GM19397 (cell line): ENCODE data around the gene SASS6.
"Not testable (repeated sequence)": the region's sequence is repeated elsewhere in the genome, so short reads cannot be mapped to it uniquely, and the experiment has no call there.

ENCODE experiments used
- ATAC-seq: cut with Tn5 transposase; IDR thresholded peaks from one replicate; pipeline ENCODE4 v1.9.1; 2021; ENCODE audit warnings: mild to moderate bottlenecking, moderate library complexity; ENCODE audit not compliant: unreplicated experiment

SASS6 gene

DNA sequence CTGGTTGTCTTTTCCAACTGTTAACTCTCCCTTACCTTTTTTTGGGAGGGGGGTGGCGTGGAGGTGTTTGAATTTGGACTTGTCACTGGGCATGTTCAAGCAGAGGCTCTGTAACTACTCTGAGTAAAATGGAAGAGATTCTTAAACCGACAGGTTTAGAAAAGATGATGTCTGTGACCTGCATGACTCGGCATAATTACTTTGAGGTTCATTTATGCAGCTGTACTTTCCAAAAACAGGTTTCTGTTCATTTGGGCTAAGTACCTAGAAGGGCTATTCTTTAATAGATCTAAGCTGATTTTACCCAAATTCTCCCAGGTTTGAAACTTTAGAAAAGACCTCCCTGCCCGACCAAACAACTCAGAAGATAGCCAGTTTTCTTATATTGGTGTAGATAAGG, 82.6 kb downstream of the SASS6 start:
- no peak for ATAC-seq

DNA sequence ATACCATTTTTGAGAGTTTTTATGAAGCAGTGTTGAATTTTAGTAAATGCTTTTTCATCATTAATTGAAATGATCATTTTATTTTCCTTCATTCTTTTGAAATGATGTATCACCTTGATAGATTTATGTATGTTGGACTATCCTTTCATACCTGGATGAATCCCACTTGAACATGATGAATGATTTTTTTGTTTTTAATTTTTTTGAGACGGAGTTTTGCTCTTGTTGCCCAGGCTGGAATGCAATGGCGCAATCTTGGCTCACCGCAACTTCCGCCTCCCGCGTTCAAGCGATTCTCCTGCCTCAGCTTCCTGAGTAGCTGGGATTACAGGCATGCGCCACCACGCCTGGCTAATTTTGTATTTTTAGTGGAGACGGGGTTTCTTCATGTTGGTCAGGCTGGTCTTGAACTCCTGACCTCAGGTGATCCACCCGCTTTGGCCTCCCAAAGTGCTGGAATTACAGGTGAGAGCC, 85.5 kb downstream of the SASS6 start:
- not testable (repeated sequence) for ATAC-seq

DNA sequence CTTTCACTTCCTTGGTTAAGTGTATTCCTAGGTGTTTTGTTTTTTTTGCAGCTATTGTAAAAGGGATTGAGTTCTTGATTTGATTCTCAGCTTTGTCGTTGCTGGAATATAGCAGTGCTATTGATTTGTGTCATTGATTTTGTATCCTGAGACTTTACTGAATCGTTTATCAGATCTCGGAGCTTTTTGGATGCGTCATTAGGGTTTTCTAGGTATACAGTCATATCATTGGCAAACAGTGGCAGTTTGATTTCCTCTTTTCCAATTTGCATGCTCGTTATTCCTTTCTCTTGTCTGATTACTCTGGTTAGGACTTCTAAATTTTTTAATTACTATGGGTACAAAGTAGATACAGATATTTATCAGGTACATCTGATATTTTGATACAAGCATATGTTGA, 87.5 kb downstream of the SASS6 start:
- no peak for ATAC-seq

DNA sequence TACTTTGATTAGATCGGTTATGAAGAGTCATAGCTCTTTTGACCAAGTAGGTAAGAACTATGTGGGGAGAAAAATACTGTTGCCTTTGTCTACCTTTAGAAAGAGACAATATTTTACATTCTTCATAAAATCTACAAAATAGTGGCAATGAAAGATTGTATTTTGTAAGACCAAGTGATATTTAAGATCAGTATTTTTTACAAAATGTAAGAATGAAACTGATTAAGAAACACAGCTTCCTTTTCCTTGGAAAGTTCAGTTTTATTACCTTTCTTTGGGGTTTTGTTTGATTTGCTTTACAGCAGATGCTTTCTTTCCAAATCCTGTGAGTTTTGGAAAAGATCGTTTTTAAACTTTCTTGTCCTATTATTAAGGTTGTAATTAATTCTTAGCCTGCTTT, 93.1 kb downstream of the SASS6 start:
- ATAC-seq, result no peak

DNA sequence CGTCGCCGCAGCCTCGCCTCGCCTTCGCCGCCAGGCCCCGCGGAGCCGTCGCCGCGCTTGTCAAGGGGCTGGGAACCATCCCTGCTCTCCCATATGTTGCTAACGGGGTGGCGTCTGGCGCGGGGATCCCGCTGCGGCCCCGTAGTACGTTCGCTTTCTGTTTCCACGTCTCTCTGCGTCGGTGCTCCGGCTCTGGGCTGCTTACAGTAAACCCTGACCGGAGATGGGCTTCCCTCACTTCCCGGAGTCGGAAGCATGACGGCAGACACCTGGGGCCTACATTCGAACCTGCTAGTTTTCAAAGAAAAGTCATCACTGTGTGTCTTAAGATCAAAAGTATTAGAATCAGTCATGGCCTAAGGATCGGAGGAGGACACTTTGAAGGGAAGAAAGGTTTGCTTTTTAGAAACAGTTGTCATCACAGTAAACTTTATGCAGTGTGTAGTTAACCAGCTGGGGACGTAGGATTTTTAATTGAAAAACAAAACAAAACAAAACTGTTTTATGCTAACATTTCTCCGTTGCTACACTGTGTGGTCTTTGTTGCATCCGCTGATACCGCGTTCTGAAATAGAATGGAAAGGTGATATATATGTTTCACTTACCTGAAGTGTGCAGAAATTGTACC, 94.0 kb downstream of the SASS6 start:
- peak; percentile 47 for ATAC-seq

DNA sequence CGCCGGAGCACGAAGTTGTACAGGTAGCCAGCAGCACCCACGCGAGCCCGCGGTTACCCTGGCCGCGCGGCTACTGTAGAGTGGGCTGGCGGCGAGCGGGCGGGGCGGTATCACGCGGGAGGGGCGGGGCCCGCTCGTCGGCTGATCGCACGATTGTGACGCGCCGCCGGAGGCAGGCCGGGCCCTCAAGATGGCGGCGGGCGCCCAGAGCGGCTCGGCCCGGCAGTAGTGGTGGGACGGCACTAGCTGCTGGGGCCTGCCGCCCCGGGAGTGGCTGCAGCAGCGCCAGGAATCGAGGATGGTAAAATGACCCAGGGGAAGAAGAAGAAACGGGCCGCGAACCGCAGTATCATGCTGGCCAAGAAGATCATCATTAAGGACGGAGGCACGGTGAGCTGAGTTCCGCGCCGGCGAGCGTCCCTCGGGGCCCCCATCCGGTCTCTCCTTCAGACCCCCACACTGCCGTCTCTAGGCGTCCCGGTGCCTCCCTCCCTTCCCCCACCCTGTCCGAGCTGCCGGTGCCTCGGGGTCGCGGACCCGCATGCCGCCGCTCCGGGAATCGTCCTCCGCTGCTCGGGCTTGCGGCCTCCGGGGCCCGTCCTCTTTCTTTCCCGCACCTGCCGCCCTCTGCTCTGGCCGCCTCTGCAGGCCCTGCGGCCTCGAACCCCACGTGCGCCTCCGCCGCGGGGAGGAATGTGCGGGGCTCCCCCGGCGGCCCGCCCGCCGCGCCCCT, 94.6 kb downstream of the SASS6 start:
- ATAC-seq, result peak; percentile 94

DNA sequence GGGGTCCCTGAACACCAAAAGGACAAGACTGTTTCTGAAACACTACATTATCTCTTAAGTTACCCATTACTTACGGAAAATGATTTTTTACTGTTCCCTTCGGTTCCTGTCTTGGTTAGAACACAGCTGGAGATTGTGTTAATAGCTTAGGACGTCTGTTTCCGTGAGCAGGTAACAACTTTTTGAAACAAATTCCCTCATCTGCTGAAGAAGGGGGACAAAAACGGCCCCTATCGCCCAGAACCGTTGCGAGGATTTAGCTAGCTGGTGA, 95.1 kb downstream of the SASS6 start:
- ATAC-seq, result no peak

DNA sequence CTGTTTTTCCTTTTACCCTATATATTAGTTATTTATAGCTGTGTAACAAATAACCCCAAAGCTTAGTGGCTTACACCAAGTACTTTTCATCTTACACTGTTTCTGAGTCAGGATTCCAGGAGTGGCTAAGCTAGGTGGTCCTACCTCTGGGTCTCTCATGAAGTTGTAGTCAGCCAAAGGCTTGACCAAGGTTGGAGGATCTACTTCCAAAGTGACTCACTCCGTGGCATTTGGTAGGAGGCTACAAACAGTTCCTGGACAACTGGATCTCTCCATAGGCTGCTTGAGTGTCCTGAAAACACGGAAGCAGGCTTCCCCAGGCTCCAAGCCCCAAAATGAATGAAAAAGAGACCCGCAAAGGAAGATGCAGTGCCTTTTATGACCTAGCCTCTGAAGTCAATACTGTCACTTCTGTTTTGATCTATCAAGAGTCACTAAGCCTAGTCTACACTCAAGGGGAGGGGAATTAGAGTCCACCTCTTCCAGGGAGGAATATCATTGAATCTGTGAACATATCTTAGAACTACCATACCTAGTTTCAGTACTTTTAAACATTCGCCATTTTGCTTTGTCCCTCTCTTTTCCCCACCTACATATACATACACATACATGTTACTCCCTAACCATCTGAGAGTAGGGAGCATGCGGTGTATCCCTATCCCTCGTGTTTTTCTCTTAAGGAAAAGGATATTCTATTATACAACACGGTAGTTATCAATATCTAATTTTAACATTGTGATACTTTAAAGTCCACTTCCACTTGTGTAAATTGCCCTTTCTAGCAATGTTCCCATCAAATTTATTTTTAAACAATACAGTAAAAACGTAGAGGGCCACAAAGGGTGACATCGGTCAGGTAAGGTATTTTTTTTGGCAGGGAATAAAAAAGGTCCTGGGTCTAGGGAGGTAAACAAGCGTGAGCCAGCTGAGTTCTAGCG, 95.7 kb downstream of the SASS6 start:
- ATAC-seq, result peak; percentile 1

DNA sequence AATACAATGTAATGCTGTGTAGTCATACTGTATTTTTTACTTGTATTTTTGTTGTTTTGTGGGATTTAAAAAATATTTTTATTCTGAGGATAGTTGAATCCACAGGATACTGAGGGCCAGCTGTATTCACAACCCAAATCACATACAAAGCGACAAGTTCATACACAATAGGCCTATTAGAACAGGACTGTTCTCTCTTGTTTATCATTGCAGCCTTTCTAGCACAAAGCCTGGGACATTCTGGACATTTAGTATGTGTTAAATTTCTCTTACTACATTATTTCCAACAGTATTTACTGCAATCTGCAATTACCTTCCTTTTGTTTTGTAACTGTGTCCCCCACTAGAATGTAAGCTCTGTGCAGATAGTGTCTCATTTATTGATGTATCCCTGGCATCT, 97.5 kb downstream of the SASS6 start:
- ATAC-seq, result no peak

DNA sequence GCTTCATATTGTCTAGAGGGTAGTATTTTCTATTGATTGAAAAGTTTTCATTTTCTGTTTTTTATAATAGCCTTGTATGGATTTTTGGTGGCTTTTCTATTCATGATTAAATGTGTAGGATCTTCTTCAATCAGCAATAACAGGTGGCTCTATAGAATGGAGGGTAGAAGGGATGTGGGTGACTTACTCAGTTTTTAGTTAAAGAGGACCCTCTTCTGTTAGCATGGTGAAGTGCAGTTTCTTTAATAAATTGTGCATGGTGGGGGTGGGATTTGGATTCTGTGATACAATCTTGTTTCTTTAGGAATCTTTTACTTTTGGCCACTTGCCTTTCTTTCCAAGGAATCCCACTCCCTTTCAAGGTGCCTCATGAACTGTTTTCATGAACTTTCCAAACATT, 98.3 kb downstream of the SASS6 start:
- no peak for ATAC-seq
